ENCODE results near the gene ZNF304.

DNA sequence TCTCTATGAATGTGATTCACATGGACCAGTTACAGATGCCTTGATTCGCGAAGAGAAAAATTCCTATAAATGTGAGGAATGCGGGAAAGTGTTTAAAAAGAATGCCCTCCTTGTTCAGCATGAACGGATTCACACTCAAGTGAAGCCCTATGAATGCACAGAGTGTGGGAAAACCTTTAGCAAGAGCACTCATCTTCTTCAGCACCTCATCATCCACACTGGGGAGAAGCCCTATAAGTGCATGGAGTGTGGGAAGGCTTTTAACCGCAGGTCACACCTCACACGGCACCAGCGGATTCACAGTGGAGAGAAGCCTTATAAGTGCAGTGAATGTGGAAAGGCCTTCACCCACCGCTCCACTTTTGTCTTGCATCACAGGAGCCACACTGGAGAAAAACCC is 23.1 kb upstream of the ZNF304 start:
- TF ChIP-seq, protein P1, sequence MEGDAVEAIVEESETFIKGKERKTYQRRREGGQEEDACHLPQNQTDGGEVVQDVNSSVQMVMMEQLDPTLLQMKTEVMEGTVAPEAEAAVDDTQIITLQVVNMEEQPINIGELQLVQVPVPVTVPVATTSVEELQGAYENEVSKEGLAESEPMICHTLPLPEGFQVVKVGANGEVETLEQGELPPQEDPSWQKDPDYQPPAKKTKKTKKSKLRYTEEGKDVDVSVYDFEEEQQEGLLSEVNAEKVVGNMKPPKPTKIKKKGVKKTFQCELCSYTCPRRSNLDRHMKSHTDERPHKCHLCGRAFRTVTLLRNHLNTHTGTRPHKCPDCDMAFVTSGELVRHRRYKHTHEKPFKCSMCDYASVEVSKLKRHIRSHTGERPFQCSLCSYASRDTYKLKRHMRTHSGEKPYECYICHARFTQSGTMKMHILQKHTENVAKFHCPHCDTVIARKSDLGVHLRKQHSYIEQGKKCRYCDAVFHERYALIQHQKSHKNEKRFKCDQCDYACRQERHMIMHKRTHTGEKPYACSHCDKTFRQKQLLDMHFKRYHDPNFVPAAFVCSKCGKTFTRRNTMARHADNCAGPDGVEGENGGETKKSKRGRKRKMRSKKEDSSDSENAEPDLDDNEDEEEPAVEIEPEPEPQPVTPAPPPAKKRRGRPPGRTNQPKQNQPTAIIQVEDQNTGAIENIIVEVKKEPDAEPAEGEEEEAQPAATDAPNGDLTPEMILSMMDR (IDR thresholded peaks at IDR 0.05), result no peak
- TF ChIP-seq POLR2A (IDR thresholded peaks at IDR 0.05) (no peak), POLR2AphosphoS5 (IDR thresholded peaks at IDR 0.05) (no peak), EP300 (IDR thresholded peaks at IDR 0.05) (no peak)

Measured in upper lobe of left lung (tissue), 4 donors.